MCF 10A (cell line): ENCODE results near the gene CADM4. TPM values are rescaled to one million over a fixed set of nuclear protein-coding genes. Genes with fewer than 3 reads are reported as not detected.
A peak's percentile ranks its signal among the peaks of the same experiment; 100 is the strongest.

Experiments used
- BruUV-seq: library from RNA; stranded (reverse); fragments of 400-500 nt; replicated peaks from 2 replicates; lab custom pipeline; 2021; lab: Mats Ljungman, UMichigan
- CTCF ChIA-PET: fragments of 300-600 bp; sonication (Branson Sonifier 250); formaldehyde crosslinking; extraction: SDS; loops from one replicate; lab custom pipeline; 2021; ENCODE audit warnings: antibody characterized with exemption, inconsistent platforms; lab: Yijun Ruan, JAX
- POLR2A ChIA-PET: fragments of 300-600, 350-650 bp; sonication (Branson Sonifier 250); formaldehyde crosslinking; extraction: SDS; loops from one replicate; lab custom pipeline; 2020; ENCODE audit warnings: antibody characterized with exemption, inconsistent platforms; lab: Yijun Ruan, JAX
- DNase-seq: peaks from one replicate; pipeline ENCODE4 v3.0.0-alpha.2; 2018; ENCODE audit not compliant: unreplicated experiment
- H3K27ac Mint-ChIP-seq: one replicate; pipeline ENCODE4 v1.8.0; 2022; ENCODE audit warnings: mild to moderate bottlenecking, low read depth, mixed read lengths; ENCODE audit not compliant: unreplicated experiment
- H3K27me3 Mint-ChIP-seq: one replicate; pipeline ENCODE4 v1.8.0; 2022; ENCODE audit warnings: mixed read lengths; ENCODE audit not compliant: insufficient read depth, unreplicated experiment
- H3K36me3 Mint-ChIP-seq: one replicate; pipeline ENCODE4 v1.8.0; 2022; ENCODE audit warnings: mild to moderate bottlenecking, moderate library complexity, mixed read lengths; ENCODE audit not compliant: insufficient read depth, unreplicated experiment
- H3K4me1 Mint-ChIP-seq: one replicate; pipeline ENCODE4 v1.8.0; 2022; ENCODE audit warnings: mixed read lengths; ENCODE audit not compliant: insufficient read depth, unreplicated experiment
- H3K4me3 Mint-ChIP-seq: one replicate; pipeline ENCODE4 v1.8.0; 2022; ENCODE audit warnings: mild to moderate bottlenecking, moderate library complexity, mixed read lengths; ENCODE audit not compliant: unreplicated experiment
- H3K9me3 Mint-ChIP-seq: one replicate; pipeline ENCODE4 v1.8.0; 2022; ENCODE audit warnings: mixed read lengths; ENCODE audit not compliant: unreplicated experiment
- CTCF ChIP-seq: fragments of 200-600 bp; IDR thresholded peaks from one replicate; pipeline ENCODE4 v1.8.0; 2022; ENCODE audit warnings: antibody characterized with exemption, mild to moderate bottlenecking; ENCODE audit not compliant: unreplicated experiment
- intact Hi-C: fragments of 100-400 bp; cut with micrococcal nuclease; formaldehyde crosslinking; loops from 2 replicates; pipeline ENCODE4 v1.14.1; 2022
- total RNA-seq: library from RNA; stranded (reverse); gene quantifications from 2 replicates; pipeline ENCODE4 v1.2.3, GENCODE V29; 2022

The CADM4 gene
- total RNA-seq, 1 experiment from 2014 or later = 3.2 TPM

- CTCF ChIA-PET = interaction anchor here (0.6 to 1.6 kb wide), 2 partner anchors 25 to 39 kb away, joined by 3 to 5 read pairs; no protein-coding TSS in a partner anchor
Measured at GRCh38 chr19:43626838-43627237, 12.8 kb downstream of the CADM4 start.

DNA sequence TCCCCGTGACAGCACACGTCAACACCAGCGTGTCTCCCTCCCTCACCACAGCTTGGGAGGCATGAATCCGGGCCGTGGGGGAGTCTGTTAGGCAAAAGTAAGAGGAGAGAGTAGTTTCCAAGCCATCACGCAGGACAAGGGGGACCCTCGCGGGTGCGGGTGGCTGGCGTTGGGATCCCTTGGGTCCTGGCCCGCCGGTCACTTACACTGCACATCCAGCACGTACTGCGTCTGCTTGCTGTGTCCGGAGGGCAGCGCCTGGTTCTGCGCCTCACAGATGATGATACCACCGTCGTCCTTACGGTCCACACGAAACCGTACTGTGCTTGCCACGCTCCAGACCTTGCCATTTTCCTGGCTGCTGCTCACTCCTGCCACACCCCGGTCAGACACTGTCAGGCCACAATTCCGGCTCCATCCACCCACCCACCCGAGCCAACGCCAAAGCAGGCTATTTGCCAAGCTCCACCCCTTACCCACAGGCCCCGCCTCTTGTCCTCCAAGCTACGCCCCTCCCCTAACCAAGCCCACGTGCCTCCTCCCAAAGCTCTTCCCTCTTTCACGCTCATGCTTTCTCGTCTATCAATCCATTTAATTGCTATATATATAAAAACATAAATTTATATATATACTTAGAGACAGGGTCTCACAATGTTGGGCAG lies 13.6 kb downstream of the CADM4 start:
- peak; percentile 32 for DNase-seq

More at GRCh38 chr19:43626838-43627237, 12.8 kb downstream of the CADM4 start:
- DNase-seq = no peak
- peaks cover 4% of the 10 kb centered on the region for H3K4me1 Mint-ChIP-seq
- no peak for TF ChIP-seq CTCF
- POLR2A ChIA-PET = no interaction called here
- no peak overlapping the region for H3K27ac Mint-ChIP-seq
- peaks cover 4% of the 10 kb centered on the region for H3K36me3 Mint-ChIP-seq
- BruUV-seq = no TSS peak
- H3K27me3 Mint-ChIP-seq = no peaks in the 10 kb centered on the region
- no peaks in the 10 kb centered on the region for H3K9me3 Mint-ChIP-seq
- intact Hi-C loops = no loop called here
- no peak overlapping the region for H3K4me3 Mint-ChIP-seq

DNA sequence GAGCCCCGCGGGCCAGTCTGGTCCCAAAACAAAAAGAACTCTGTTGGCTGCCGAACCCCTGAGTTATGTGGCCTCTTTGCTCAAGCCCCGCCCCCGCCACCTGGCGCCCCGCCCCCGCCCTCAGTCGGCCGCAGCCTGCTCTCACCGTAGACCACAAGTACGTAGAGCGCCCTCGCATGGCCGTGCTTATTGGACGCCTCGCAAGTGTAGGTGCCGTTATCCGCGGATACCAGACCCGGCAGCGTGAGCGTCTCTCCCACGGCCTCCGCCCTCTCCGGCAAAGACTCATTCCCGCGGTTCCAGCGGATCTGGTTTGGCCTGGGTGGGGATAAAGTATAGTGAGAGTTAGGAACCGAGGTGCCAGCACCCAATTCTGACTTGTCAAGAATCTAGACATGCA lies 14.7 kb downstream of the CADM4 start:
- Mint-ChIP-seq H3K4me3 (no peak overlapping the region), H3K36me3 (peaks cover 4% of the 10 kb centered on the region), H3K4me1 (peaks cover 11% of the 10 kb centered on the region), H3K27ac (no peak overlapping the region), H3K9me3 (no peaks in the 10 kb centered on the region), H3K27me3 (no peaks in the 10 kb centered on the region)
- peak; percentile 23 for DNase-seq
- no TSS peak for BruUV-seq
- ChIA-PET POLR2A (no interaction called here), CTCF (interaction anchor here (1.6 kb wide), 1 partner anchor 27 kb away, joined by 5 read pairs; no protein-coding TSS in a partner anchor)
- TF ChIP-seq CTCF = peak; percentile 14
- intact Hi-C loops = no loop called here

More for the DNA sequence above, 13.6 kb downstream of the CADM4 start:
- no TSS peak for BruUV-seq
- TF ChIP-seq CTCF = no peak
- Mint-ChIP-seq H3K4me1 (peaks cover 4% of the 10 kb centered on the region), H3K4me3 (no peak overlapping the region), H3K9me3 (no peaks in the 10 kb centered on the region), H3K36me3 (peaks cover 4% of the 10 kb centered on the region), H3K27me3 (no peaks in the 10 kb centered on the region), H3K27ac (no peak overlapping the region)
- intact Hi-C loops = no loop called here
- ChIA-PET POLR2A (no interaction called here), CTCF (interaction anchor here (0.6 to 1.6 kb wide), 3 partner anchors 11 to 49 kb away, joined by 3 to 5 read pairs (median 3); no protein-coding TSS in a partner anchor)

DNA sequence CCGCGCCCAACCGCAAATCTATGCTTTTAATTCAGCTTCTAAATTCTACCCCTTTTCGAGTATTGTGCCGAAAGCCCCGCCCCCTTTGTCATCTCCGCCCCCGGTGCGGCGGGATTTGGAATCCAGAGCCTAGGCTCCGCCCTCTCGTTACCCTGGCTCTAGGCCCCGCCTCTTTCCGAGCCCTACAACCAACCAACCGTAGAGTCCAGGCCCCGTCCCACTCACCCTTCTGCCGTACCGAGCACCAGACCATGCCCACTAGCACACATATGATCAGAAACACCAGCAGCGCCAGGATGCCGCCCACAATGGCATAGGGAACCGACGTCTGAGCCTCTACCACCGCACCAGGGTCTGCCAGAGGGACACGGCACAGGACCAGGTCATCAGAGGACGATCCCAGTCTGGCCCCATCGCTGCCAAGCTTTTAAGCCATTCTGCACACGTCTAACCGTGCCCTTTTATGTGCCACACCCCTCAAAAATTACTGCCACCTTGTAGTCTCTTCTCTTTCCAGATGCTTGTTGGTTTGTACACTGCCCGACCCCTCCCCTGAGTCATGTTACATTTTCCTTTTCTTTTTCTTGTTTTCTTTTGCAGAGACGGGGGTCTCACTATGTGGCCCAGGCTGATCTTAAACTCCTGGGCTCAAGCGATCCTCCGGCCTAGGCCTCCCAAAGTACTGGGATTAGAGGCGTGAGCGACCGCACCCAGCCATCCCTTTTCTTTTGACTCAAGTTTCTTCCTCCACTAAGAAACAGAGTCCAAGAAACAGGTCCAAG lies 15.6 kb downstream of the CADM4 start:
- no peaks in the 10 kb centered on the region for H3K9me3 Mint-ChIP-seq

More for the DNA sequence above, 15.6 kb downstream of the CADM4 start:
- H3K4me3 Mint-ChIP-seq = no peak overlapping the region
- no peak for TF ChIP-seq CTCF
- CTCF ChIA-PET = no interaction called here
- peaks cover 11% of the 10 kb centered on the region for H3K36me3 Mint-ChIP-seq
- BruUV-seq = no TSS peak
- intact Hi-C loops = no loop called here
- no peak for DNase-seq
- H3K27me3 Mint-ChIP-seq = no peaks in the 10 kb centered on the region
- peaks cover 11% of the 10 kb centered on the region for H3K4me1 Mint-ChIP-seq
- no peak overlapping the region for H3K27ac Mint-ChIP-seq
- POLR2A ChIA-PET = interaction anchor here (0.7 kb wide), 1 partner anchor 71 kb away, joined by 3 read pairs; no protein-coding TSS in a partner anchor
